ENCODE data around the gene PRM1. TPM values are rescaled to one million over a fixed set of nuclear protein-coding genes. Genes with fewer than 3 reads are reported as not detected.
A peak's percentile ranks its signal among the peaks of the same experiment; 100 is the strongest.

Gene PRM1
- total and polyA plus RNA-seq, 2 experiments from 2014 or later, result not detected

GRCh38 chr16:11296706-11297491 is 15.8 kb upstream of the PRM1 start:
- Histone ChIP-seq H3K9me3 (ENCODE audit: low read depth) (no peaks in the 10 kb centered on the region), H3K36me3 (replicated peaks; ENCODE audit: insufficient read depth, low read depth) (no peaks in the 10 kb centered on the region), H3K4me1 (ENCODE audit: insufficient read depth) (peaks cover 38% of the 10 kb centered on the region), H2AFZ (no peak overlapping the region), H3K4me3 (no peak overlapping the region), H3K27me3 (no peaks in the 10 kb centered on the region), H4K20me1 (ENCODE audit: insufficient read depth, poor library complexity, severe bottlenecking) (no peaks in the 10 kb centered on the region), H3K4me2 (peak overlapping the region; percentile 62), H3K9me2 (replicated peaks; ENCODE audit: insufficient read depth) (no peaks in the 10 kb centered on the region), H3K79me2 (no peaks in the 10 kb centered on the region), H3K27ac (peak overlapping the region; percentile 83)
- peak; percentile 52 for DNase-seq (ENCODE audit: low spot score)
- no peak for TF ChIP-seq EZH2 (IDR thresholded peaks at IDR 0.05; ENCODE audit: borderline replicate concordance)
- no peak for TF ChIP-seq CTCF (IDR thresholded peaks at IDR 0.05; ENCODE audit: poor library complexity)
- no peak for TF ChIP-seq EZH2phosphoT487 (IDR thresholded peaks at IDR 0.05; ENCODE audit: low read depth, severe bottlenecking, unreplicated experiment)
- 17% methylated on average over 10 of the region's 10 CpGs for WGBS (ENCODE audit: low lambda C conversion rate, missing lambda C conversion rate)

GRCh38 chr16:11296351-11296705 is 15.2 kb upstream of the PRM1 start:
- Histone ChIP-seq H3K9me2 (replicated peaks; ENCODE audit: insufficient read depth) (no peaks in the 10 kb centered on the region), H4K20me1 (ENCODE audit: insufficient read depth, poor library complexity, severe bottlenecking) (no peaks in the 10 kb centered on the region), H3K27ac (peak overlapping the region; percentile 83), H3K9me3 (ENCODE audit: low read depth) (no peaks in the 10 kb centered on the region), H3K27me3 (no peaks in the 10 kb centered on the region), H3K79me2 (no peaks in the 10 kb centered on the region), H3K4me2 (no peak overlapping the region), H3K4me3 (no peak overlapping the region), H3K36me3 (replicated peaks; ENCODE audit: insufficient read depth, low read depth) (no peaks in the 10 kb centered on the region), H2AFZ (no peak overlapping the region), H3K4me1 (ENCODE audit: insufficient read depth) (peaks cover 38% of the 10 kb centered on the region)
- no peak for DNase-seq (ENCODE audit: low spot score)
- 45% methylated on average over 3 of the region's 3 CpGs for WGBS (ENCODE audit: low lambda C conversion rate, missing lambda C conversion rate)
- TF ChIP-seq EZH2 (IDR thresholded peaks at IDR 0.05; ENCODE audit: borderline replicate concordance) (no peak), EZH2phosphoT487 (IDR thresholded peaks at IDR 0.05; ENCODE audit: low read depth, severe bottlenecking, unreplicated experiment) (no peak), CTCF (IDR thresholded peaks at IDR 0.05; ENCODE audit: poor library complexity) (no peak)

- WGBS (ENCODE audit: low lambda C conversion rate, missing lambda C conversion rate), result 95% methylated on average over 4 of the region's 4 CpGs
- Histone ChIP-seq H2AFZ (no peak overlapping the region), H3K27ac (peak overlapping the region; percentile 83), H3K4me2 (no peak overlapping the region), H3K4me3 (no peak overlapping the region), H3K4me1 (ENCODE audit: insufficient read depth) (peaks cover 38% of the 10 kb centered on the region), H3K27me3 (no peaks in the 10 kb centered on the region), H3K9me3 (ENCODE audit: low read depth) (no peaks in the 10 kb centered on the region), H3K9me2 (replicated peaks; ENCODE audit: insufficient read depth) (no peaks in the 10 kb centered on the region), H3K36me3 (replicated peaks; ENCODE audit: insufficient read depth, low read depth) (no peaks in the 10 kb centered on the region), H4K20me1 (ENCODE audit: insufficient read depth, poor library complexity, severe bottlenecking) (no peaks in the 10 kb centered on the region), H3K79me2 (no peaks in the 10 kb centered on the region)
- no peak for DNase-seq (ENCODE audit: low spot score)
- TF ChIP-seq EZH2 (IDR thresholded peaks at IDR 0.05; ENCODE audit: borderline replicate concordance) (no peak), CTCF (IDR thresholded peaks at IDR 0.05; ENCODE audit: poor library complexity) (no peak), EZH2phosphoT487 (IDR thresholded peaks at IDR 0.05; ENCODE audit: low read depth, severe bottlenecking, unreplicated experiment) (no peak)
These were observed 14.5 kb upstream of the PRM1 start for GRCh38 chr16:11295672-11296071.

All from hepatocyte (in vitro differentiated cells).